Measurements from ENCODE around the gene PDXK. TPM values are rescaled to one million over a fixed set of nuclear protein-coding genes. Genes with fewer than 3 reads are reported as not detected.

PDXK gene
- total and polyA plus RNA-seq, 10 of the 15 experiments (the other 5 are each of a cell fraction or from before 2014, with no cell fraction given), result 3.7 to 141 (median 60.0) TPM

DNA sequence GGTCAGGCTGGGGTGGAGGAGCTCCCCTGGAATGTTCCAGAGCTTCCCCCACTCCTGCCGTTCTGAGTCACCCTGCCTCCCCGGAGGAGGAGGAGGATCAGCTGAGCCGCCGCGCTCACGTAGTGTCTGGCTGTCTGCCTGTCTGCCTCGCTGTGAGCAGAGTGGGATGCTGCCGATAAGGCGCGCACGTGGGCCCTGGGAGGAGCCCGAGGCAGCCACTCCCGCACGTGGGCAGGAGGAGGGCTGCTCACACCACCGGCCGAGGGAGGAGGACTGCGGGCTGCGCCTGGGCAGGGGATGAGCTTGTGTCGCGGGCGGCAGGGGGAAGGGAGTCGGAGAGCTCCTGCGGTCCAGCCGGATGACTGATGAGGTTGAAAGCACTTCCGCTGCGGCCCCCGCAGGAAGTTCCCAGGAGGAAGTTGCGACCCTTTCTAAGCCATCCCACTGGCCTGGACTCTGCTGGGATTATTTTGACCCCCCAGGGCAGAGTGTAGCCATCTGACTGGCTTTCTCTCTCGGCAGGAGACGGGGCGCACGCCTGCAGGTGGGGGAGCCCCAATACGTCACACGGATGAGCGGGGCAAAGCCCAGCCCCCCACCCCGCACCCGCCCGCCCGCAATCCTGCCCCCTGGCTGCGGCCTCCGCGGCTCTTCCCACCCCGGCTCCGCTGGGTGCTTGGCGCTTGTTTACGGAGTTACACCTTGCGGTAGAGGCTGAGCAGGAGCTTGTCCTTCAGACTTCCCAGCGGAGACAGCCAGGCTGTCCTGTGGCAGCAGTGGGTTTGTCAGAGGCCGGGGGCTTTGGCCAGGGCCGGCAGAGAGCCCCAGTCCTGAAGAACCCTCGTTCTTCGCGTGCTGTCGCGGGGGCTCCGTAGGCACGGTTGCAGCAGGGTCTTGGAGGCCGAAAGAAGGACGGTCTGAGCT is 9.8 kb downstream of the PDXK start (continued):
- TF ChIP-seq SPI1 (IDR thresholded peaks at IDR 0.05; ENCODE audit: borderline replicate concordance, insufficient read depth, low read depth, low read length) (peak; percentile 78), NR2F1 (conservative IDR thresholded peaks at IDR 0.05) (peak; percentile 59), HCFC1 (IDR thresholded peaks at IDR 0.05; ENCODE audit: low read length) (peak; percentile 56), RCOR1 (conservative IDR thresholded peaks at IDR 0.05; ENCODE audit: low read depth, low read length) (no peak), RELA (IDR thresholded peaks at IDR 0.05; ENCODE audit: borderline replicate concordance, partially characterized antibody) (peak; percentile 80), STAT3 (IDR thresholded peaks at IDR 0.05; ENCODE audit: low read depth, low read length) (no peak), TCF3 (IDR thresholded peaks at IDR 0.05; ENCODE audit: borderline replicate concordance, insufficient read depth, low read depth, low read length) (peak; percentile 69; the same call in 1 of the 2 replicates), CBFB (IDR thresholded peaks at IDR 0.05; ENCODE audit: low read depth) (peak; percentile 52; the same call in 1 of the 2 replicates), CREB1 (IDR thresholded peaks at IDR 0.05; ENCODE audit: low read depth) (no peak)
- TF ChIP-seq, protein P1, sequence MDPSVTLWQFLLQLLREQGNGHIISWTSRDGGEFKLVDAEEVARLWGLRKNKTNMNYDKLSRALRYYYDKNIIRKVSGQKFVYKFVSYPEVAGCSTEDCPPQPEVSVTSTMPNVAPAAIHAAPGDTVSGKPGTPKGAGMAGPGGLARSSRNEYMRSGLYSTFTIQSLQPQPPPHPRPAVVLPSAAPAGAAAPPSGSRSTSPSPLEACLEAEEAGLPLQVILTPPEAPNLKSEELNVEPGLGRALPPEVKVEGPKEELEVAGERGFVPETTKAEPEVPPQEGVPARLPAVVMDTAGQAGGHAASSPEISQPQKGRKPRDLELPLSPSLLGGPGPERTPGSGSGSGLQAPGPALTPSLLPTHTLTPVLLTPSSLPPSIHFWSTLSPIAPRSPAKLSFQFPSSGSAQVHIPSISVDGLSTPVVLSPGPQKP (IDR thresholded peaks at IDR 0.05; ENCODE audit: low read depth, low read length), result peak; percentile 58; the same call in 1 of the 2 replicates
- TF ChIP-seq, protein P2, sequence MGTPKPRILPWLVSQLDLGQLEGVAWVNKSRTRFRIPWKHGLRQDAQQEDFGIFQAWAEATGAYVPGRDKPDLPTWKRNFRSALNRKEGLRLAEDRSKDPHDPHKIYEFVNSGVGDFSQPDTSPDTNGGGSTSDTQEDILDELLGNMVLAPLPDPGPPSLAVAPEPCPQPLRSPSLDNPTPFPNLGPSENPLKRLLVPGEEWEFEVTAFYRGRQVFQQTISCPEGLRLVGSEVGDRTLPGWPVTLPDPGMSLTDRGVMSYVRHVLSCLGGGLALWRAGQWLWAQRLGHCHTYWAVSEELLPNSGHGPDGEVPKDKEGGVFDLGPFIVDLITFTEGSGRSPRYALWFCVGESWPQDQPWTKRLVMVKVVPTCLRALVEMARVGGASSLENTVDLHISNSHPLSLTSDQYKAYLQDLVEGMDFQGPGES (IDR thresholded peaks at IDR 0.05), result no peak
- TF ChIP-seq, protein P3, sequence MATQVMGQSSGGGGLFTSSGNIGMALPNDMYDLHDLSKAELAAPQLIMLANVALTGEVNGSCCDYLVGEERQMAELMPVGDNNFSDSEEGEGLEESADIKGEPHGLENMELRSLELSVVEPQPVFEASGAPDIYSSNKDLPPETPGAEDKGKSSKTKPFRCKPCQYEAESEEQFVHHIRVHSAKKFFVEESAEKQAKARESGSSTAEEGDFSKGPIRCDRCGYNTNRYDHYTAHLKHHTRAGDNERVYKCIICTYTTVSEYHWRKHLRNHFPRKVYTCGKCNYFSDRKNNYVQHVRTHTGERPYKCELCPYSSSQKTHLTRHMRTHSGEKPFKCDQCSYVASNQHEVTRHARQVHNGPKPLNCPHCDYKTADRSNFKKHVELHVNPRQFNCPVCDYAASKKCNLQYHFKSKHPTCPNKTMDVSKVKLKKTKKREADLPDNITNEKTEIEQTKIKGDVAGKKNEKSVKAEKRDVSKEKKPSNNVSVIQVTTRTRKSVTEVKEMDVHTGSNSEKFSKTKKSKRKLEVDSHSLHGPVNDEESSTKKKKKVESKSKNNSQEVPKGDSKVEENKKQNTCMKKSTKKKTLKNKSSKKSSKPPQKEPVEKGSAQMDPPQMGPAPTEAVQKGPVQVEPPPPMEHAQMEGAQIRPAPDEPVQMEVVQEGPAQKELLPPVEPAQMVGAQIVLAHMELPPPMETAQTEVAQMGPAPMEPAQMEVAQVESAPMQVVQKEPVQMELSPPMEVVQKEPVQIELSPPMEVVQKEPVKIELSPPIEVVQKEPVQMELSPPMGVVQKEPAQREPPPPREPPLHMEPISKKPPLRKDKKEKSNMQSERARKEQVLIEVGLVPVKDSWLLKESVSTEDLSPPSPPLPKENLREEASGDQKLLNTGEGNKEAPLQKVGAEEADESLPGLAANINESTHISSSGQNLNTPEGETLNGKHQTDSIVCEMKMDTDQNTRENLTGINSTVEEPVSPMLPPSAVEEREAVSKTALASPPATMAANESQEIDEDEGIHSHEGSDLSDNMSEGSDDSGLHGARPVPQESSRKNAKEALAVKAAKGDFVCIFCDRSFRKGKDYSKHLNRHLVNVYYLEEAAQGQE (IDR thresholded peaks at IDR 0.05; ENCODE audit: low read depth, low read length), result 0 out of 2 replicates have a peak, but pooled peaks have one; percentile 24
- TF ChIP-seq, protein P4, sequence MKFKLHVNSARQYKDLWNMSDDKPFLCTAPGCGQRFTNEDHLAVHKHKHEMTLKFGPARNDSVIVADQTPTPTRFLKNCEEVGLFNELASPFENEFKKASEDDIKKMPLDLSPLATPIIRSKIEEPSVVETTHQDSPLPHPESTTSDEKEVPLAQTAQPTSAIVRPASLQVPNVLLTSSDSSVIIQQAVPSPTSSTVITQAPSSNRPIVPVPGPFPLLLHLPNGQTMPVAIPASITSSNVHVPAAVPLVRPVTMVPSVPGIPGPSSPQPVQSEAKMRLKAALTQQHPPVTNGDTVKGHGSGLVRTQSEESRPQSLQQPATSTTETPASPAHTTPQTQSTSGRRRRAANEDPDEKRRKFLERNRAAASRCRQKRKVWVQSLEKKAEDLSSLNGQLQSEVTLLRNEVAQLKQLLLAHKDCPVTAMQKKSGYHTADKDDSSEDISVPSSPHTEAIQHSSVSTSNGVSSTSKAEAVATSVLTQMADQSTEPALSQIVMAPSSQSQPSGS (IDR thresholded peaks at IDR 0.05; ENCODE audit: low read length), result no peak
- TF ChIP-seq, protein P5, sequence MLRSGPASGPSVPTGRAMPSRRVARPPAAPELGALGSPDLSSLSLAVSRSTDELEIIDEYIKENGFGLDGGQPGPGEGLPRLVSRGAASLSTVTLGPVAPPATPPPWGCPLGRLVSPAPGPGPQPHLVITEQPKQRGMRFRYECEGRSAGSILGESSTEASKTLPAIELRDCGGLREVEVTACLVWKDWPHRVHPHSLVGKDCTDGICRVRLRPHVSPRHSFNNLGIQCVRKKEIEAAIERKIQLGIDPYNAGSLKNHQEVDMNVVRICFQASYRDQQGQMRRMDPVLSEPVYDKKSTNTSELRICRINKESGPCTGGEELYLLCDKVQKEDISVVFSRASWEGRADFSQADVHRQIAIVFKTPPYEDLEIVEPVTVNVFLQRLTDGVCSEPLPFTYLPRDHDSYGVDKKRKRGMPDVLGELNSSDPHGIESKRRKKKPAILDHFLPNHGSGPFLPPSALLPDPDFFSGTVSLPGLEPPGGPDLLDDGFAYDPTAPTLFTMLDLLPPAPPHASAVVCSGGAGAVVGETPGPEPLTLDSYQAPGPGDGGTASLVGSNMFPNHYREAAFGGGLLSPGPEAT (IDR thresholded peaks at IDR 0.05; ENCODE audit: low read depth), result peak; percentile 79
- TF ChIP-seq, protein P6, sequence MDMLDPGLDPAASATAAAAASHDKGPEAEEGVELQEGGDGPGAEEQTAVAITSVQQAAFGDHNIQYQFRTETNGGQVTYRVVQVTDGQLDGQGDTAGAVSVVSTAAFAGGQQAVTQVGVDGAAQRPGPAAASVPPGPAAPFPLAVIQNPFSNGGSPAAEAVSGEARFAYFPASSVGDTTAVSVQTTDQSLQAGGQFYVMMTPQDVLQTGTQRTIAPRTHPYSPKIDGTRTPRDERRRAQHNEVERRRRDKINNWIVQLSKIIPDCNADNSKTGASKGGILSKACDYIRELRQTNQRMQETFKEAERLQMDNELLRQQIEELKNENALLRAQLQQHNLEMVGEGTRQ (IDR thresholded peaks at IDR 0.05; ENCODE audit: borderline replicate concordance, low read depth, low read length), result peak; percentile 66
- TF ChIP-seq, protein P7, sequence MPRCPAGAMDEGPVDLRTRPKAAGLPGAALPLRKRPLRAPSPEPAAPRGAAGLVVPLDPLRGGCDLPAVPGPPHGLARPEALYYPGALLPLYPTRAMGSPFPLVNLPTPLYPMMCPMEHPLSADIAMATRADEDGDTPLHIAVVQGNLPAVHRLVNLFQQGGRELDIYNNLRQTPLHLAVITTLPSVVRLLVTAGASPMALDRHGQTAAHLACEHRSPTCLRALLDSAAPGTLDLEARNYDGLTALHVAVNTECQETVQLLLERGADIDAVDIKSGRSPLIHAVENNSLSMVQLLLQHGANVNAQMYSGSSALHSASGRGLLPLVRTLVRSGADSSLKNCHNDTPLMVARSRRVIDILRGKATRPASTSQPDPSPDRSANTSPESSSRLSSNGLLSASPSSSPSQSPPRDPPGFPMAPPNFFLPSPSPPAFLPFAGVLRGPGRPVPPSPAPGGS (IDR thresholded peaks at IDR 0.05; ENCODE audit: borderline replicate concordance, insufficient read depth, low read depth, low read length, poor library complexity, severe bottlenecking), result peak; percentile 14

All from GM12878 (cell line).